Stomach (tissue), 9 donors: ENCODE results near the gene ANKIB1. TPM values are rescaled to one million over a fixed set of nuclear protein-coding genes. Genes with fewer than 3 reads are reported as not detected.
"Not testable (repeated sequence)": the region's sequence is repeated elsewhere in the genome, so short reads cannot be mapped to it uniquely, and the experiment has no call there.

ENCODE experiments used
- DNase-seq, 2 donors: peaks; one replicate each; pipeline versions ENCODE4 v3.0.0 to v3.0.0-alpha.2; 2013 to 2019
- H3K27ac ChIP-seq, 5 donors: fragments of 200-600 bp in 4 of 5; sonication (generic) in 4 of 5; one replicate each; pipeline ENCODE4 v1.5.1; 2013 to 2019; ENCODE audit warnings: mild to moderate bottlenecking in 1 of 5, moderate library complexity in 1 of 5
- H3K27me3 ChIP-seq, 3 donors: fragments of 200-600 bp; sonication (generic); one replicate each; pipeline ENCODE4 v1.5.1; 2017 to 2019; ENCODE audit warnings: mixed run types in 1 of 3
- H3K36me3 ChIP-seq, 4 donors: fragments of 200-600 bp; sonication (generic); 1 replicate in 3 of 4; 2 replicates in 1 of 4; pipeline ENCODE4 v1.5.1; 2016 to 2019
- H3K4me1 ChIP-seq, 4 donors: fragments of 200-600 bp; sonication (generic); one replicate each; pipeline ENCODE4 v1.5.1; 2016 to 2019
- H3K4me3 ChIP-seq, 4 donors: fragments of 200-600 bp; sonication (generic) in 3 of 4; one replicate each; pipeline ENCODE4 v1.5.1; 2016 to 2019; ENCODE audit warnings: mild to moderate bottlenecking in 1 of 4
- H3K9me3 ChIP-seq, 4 donors: fragments of 200-600 bp; sonication (generic); one replicate each; pipeline ENCODE4 v1.5.1; 2016 to 2019
- CTCF ChIP-seq, 7 experiments: fragments of 450-650 bp in 4 of 7; fragments of 200-600 bp in 3 of 7; sonication (generic) in 3 of 7; IDR thresholded peaks; one replicate each; pipeline ENCODE4 v1.5.1; 2016 to 2019; ENCODE audit warnings: antibody characterized with exemption in 7 of 7, control low read depth in 2 of 7, mild to moderate bottlenecking in 1 of 7
- EP300 ChIP-seq: sonication (generic); formaldehyde crosslinking; IDR thresholded peaks from one replicate; pipeline ENCODE4 v1.6.1; 2017; ENCODE audit warnings: antibody characterized with exemption
- POLR2A ChIP-seq, 4 donors: fragments of 450-650 bp; IDR thresholded peaks; one replicate each; pipeline ENCODE4 v1.6.1; 2016; ENCODE audit warnings: antibody characterized with exemption in 4 of 4, control low read depth in 2 of 4, mild to moderate bottlenecking in 1 of 4, moderate library complexity in 1 of 4
- POLR2AphosphoS5 ChIP-seq, 3 donors: sonication (generic); formaldehyde crosslinking; IDR thresholded peaks; one replicate each; pipeline ENCODE4 v1.6.1; 2016; ENCODE audit warnings: antibody characterized with exemption in 3 of 3
- WGBS, 5 donors: extraction: QIAGEN DNeasy Blood & Tissue Kit in 3 of 5; methylation state at CpG; one replicate each; pipeline versions ENCODE4 v1.1.5 to v1.1.7; 2013 to 2018; 5-methylcytosine and 5-hydroxymethylcytosine counted together
- intact Hi-C: fragments of 100-400 bp; cut with DNase I; formaldehyde crosslinking; loops from one replicate; pipeline ENCODE4 v1.15.1; 2023; ENCODE audit warnings: low total_unique reads
- polyA plus RNA-seq, 3 donors: library from polyadenylated mRNA; stranded (reverse); fragments of 200-250 nt; gene quantifications; one replicate each; pipeline ENCODE4 v1.2.3, GENCODE V29; 2013
- total RNA-seq, 5 donors: library from RNA; depleted of rRNA; stranded (reverse); fragments of >200 nt; gene quantifications; one replicate each; pipeline versions ENCODE4 v1.1.0 to v1.2.3, GENCODE V29; 2014 to 2016
- donor health status: healthy with polysubstance abuse.
- donor health status: Bipolar disorder and iron deficiency.
- donor health status: healthy.

Gene ANKIB1
- total and polyA plus RNA-seq, 8 donors, result 8.3 to 212 (median 36.2) TPM

- DNase-seq, result no peak
- H3K36me3 ChIP-seq, result peaks cover 6 to 81% (median 60%) of the 10 kb centered on the region in 4 donors
- H3K4me3 ChIP-seq, result no peak overlapping the region
- TF ChIP-seq POLR2AphosphoS5 (IDR thresholded peaks at IDR 0.05), result no peak
- TF ChIP-seq EP300, result no peak
- no peak for TF ChIP-seq CTCF (IDR thresholded peaks at IDR 0.05)
- TF ChIP-seq POLR2A (IDR thresholded peaks at IDR 0.05), result no peak
- 85 to 98% (median 91%) methylated on average over 1 of the region's 1 CpG for WGBS, 5 donors
- H3K9me3 ChIP-seq, result no peaks in the 10 kb centered on the region
- no peaks in the 10 kb centered on the region for H3K27me3 ChIP-seq
- H3K27ac ChIP-seq, result no peak overlapping the region
- intact Hi-C loops, result no loop called here
- no peaks in the 10 kb centered on the region for H3K4me1 ChIP-seq
These were observed 108.4 kb downstream of the ANKIB1 start for GRCh38 chr7:92354214-92354613.

GRCh38 chr7:92356406-92356805 is 110.6 kb downstream of the ANKIB1 start:
- peaks cover 6 to 82% (median 57%) of the 10 kb centered on the region in 4 donors for H3K36me3 ChIP-seq

GRCh38 chr7:92357260-92357659 is 111.5 kb downstream of the ANKIB1 start:
- no peak overlapping the region for H3K27ac ChIP-seq
- intact Hi-C loops, result no loop called here
- no peaks in the 10 kb centered on the region for H3K27me3 ChIP-seq
- H3K4me3 ChIP-seq, result no peak overlapping the region
- H3K36me3 ChIP-seq, result peaks cover 6 to 82% (median 56%) of the 10 kb centered on the region in 4 donors
- no peak for TF ChIP-seq POLR2A (IDR thresholded peaks at IDR 0.05)
- no peak for TF ChIP-seq CTCF (IDR thresholded peaks at IDR 0.05)
- no peak for TF ChIP-seq POLR2AphosphoS5 (IDR thresholded peaks at IDR 0.05)
- TF ChIP-seq EP300, result no peak
- DNase-seq, result no peak
- WGBS, 5 donors, result 97 to 99% (median 98%) methylated on average over 4 of the region's 4 CpGs
- H3K4me1 ChIP-seq, result no peaks in the 10 kb centered on the region
- H3K9me3 ChIP-seq, result no peaks in the 10 kb centered on the region

More at GRCh38 chr7:92356406-92356805, 110.6 kb downstream of the ANKIB1 start:
- Histone ChIP-seq H3K27ac (no peak overlapping the region), H3K4me1 (no peaks in the 10 kb centered on the region), H3K27me3 (no peaks in the 10 kb centered on the region), H3K4me3 (no peak overlapping the region), H3K9me3 (no peaks in the 10 kb centered on the region)
- no peak for DNase-seq
- TF ChIP-seq EP300, result no peak
- no peak for TF ChIP-seq CTCF (IDR thresholded peaks at IDR 0.05)
- TF ChIP-seq POLR2A (IDR thresholded peaks at IDR 0.05), result no peak
- no peak for TF ChIP-seq POLR2AphosphoS5 (IDR thresholded peaks at IDR 0.05)
- intact Hi-C loops, result no loop called here

- DNase-seq, H3K9me3 ChIP-seq, H3K27me3 ChIP-seq, H3K4me1 ChIP-seq, H3K4me3 ChIP-seq, H3K27ac ChIP-seq, intact Hi-C loops: not testable (repeated sequence)
- 90 to 96% (median 93%) methylated on average over 2 of the region's 2 CpGs for WGBS, 5 donors
- peaks cover 5 to 78% (median 56%) of the 10 kb centered on the region in 4 donors for H3K36me3 ChIP-seq
These were observed 113.4 kb downstream of the ANKIB1 start for GRCh38 chr7:92359179-92359578.

- H3K27me3 ChIP-seq, result no peaks in the 10 kb centered on the region
- H3K9me3 ChIP-seq, result no peaks in the 10 kb centered on the region
- H3K4me1 ChIP-seq, result no peaks in the 10 kb centered on the region
- H3K36me3 ChIP-seq, result peaks cover 5 to 73% (median 55%) of the 10 kb centered on the region in 4 donors
- H3K27ac ChIP-seq, result no peak overlapping the region
- WGBS, 5 donors, result 95 to 98% (median 98%) methylated on average over 3 of the region's 3 CpGs
- intact Hi-C loops, result no loop called here
- H3K4me3 ChIP-seq, result no peak overlapping the region
- no peak for DNase-seq
- TF ChIP-seq CTCF (IDR thresholded peaks at IDR 0.05) (no peak), EP300 (no peak), POLR2AphosphoS5 (IDR thresholded peaks at IDR 0.05) (no peak), POLR2A (IDR thresholded peaks at IDR 0.05) (no peak)
These were observed 114.0 kb downstream of the ANKIB1 start for GRCh38 chr7:92359801-92360200.
